Renal pelvis (tissue), 4 donors: ENCODE data around the gene WDR48. TPM values are rescaled to one million over a fixed set of nuclear protein-coding genes. Genes with fewer than 3 reads are reported as not detected.
"Not testable (repeated sequence)": the region's sequence is repeated elsewhere in the genome, so short reads cannot be mapped to it uniquely, and the experiment has no call there.

Experiments
- DNase-seq: peaks from one replicate; pipeline ENCODE4 v3.0.0-alpha.2; 2013
- polyA plus RNA-seq, 3 donors: library from polyadenylated mRNA; unstranded; fragments of 120-200 nt; gene quantifications; one replicate each; pipeline ENCODE4 v1.2.1, GENCODE V29; 2013; ENCODE audit not compliant: insufficient read length in 3 of 3

The WDR48 gene
- polyA plus RNA-seq, 3 donors = 84.0 to 101 (median 93.4) TPM

- no peak for DNase-seq
Measured at GRCh38 chr3:39053696-39054095, 1.9 kb downstream of the WDR48 start.

GRCh38 chr3:39056151-39056550 is 4.3 kb downstream of the WDR48 start:
- no peak for DNase-seq

GRCh38 chr3:39061228-39061627 is 9.4 kb downstream of the WDR48 start:
- DNase-seq = not testable (repeated sequence)

GRCh38 chr3:39062180-39062579 is 10.4 kb downstream of the WDR48 start:
- DNase-seq = no peak

- no peak for DNase-seq
Measured at GRCh38 chr3:39063143-39063542, 11.3 kb downstream of the WDR48 start.

GRCh38 chr3:39064646-39065045 is 12.8 kb downstream of the WDR48 start:
- no peak for DNase-seq

GRCh38 chr3:39065197-39065596 is 13.4 kb downstream of the WDR48 start:
- no peak for DNase-seq

GRCh38 chr3:39067286-39067685 is 15.5 kb downstream of the WDR48 start:
- no peak for DNase-seq

GRCh38 chr3:39068556-39068955 is 16.7 kb downstream of the WDR48 start:
- no peak for DNase-seq

- DNase-seq = no peak
Measured at GRCh38 chr3:39075910-39076309, 24.1 kb downstream of the WDR48 start.

GRCh38 chr3:39079530-39079929 is 27.7 kb downstream of the WDR48 start:
- DNase-seq = no peak

GRCh38 chr3:39080026-39080425 is 28.2 kb downstream of the WDR48 start:
- no peak for DNase-seq

GRCh38 chr3:39082666-39083313 is 31.0 kb downstream of the WDR48 start:
- DNase-seq = no peak

- DNase-seq = no peak
Measured at GRCh38 chr3:39086144-39086543, 34.3 kb downstream of the WDR48 start.

- DNase-seq = no peak
Measured at GRCh38 chr3:39088456-39088855, 36.6 kb downstream of the WDR48 start.

- no peak for DNase-seq
Measured at GRCh38 chr3:39088889-39089288, 37.1 kb downstream of the WDR48 start.

- DNase-seq = no peak
Measured at GRCh38 chr3:39090922-39091321, 39.1 kb downstream of the WDR48 start.

- no peak for DNase-seq
Measured at GRCh38 chr3:39094851-39095677, 43.2 kb downstream of the WDR48 start.

- DNase-seq = no peak
Measured at GRCh38 chr3:39095778-39096177, 44.0 kb downstream of the WDR48 start.

GRCh38 chr3:39096775-39097174 is 45.0 kb downstream of the WDR48 start:
- DNase-seq = no peak

- DNase-seq = no peak
Measured at GRCh38 chr3:39097716-39098472, 46.1 kb downstream of the WDR48 start.

GRCh38 chr3:39098473-39099000 is 46.7 kb downstream of the WDR48 start:
- no peak for DNase-seq

- DNase-seq = no peak
Measured at GRCh38 chr3:39099242-39099641, 47.4 kb downstream of the WDR48 start.
